ENCODE measurements around the gene NBPF26. TPM values are rescaled to one million over a fixed set of nuclear protein-coding genes. Genes with fewer than 3 reads are reported as not detected.
A peak's percentile ranks its signal among the peaks of the same experiment; 100 is the strongest.
"Not testable (repeated sequence)": the region's sequence is repeated elsewhere in the genome, so short reads cannot be mapped to it uniquely, and the experiment has no call there.

NBPF26 gene
- total RNA-seq (29.0 and 31.1 TPM in 2 replicates), polyA plus RNA-seq (11.7 and 18.6 TPM in 2 replicates), polyA minus RNA-seq (27.4 and 30.4 TPM in 2 replicates)
- 23.8 TPM for total RNA-seq (2013)

- H3K27me3 Mint-ChIP-seq; POLR2A ChIA-PET; H3K79me2 ChIP-seq (ENCODE audit: control insufficient read depth, insufficient read depth, low read length); H3K4me1 Mint-ChIP-seq; H3K9me3 Mint-ChIP-seq (ENCODE audit: insufficient read depth); H4K20me1 ChIP-seq (ENCODE audit: control insufficient read depth, insufficient read depth, low read length, poor library complexity, severe bottlenecking); H3K27me3 ChIP-seq (replicated peaks in 1 of 4; ENCODE audit: control extremely low read depth in 1 of 4, control insufficient read depth in 3 of 4, insufficient read depth in 4 of 4, low read length in 3 of 4); CTCF ChIA-PET; H3K9me3 ChIP-seq (ENCODE audit: control extremely low read depth in 1 of 3, control insufficient read depth in 2 of 3, insufficient read depth in 1 of 3, low read length in 2 of 3); H3K36me3 ChIP-seq (replicated peaks in 1 of 2; ENCODE audit: control extremely low read depth in 1 of 2, control insufficient read depth in 1 of 2, extremely low read depth in 1 of 2, insufficient read depth in 2 of 2, low read length in 1 of 2); intact Hi-C loops (cut with micrococcal nuclease); H3K4me1 ChIP-seq (ENCODE audit: control insufficient read depth in 2 of 2, insufficient read depth in 2 of 2, low read length in 2 of 2); H3K4me2 ChIP-seq (replicated peaks; ENCODE audit: low read depth, low read length, poor library complexity, severe bottlenecking); H3K27ac Mint-ChIP-seq; H3K27ac ChIP-seq (ENCODE audit: low read length in 2 of 2): not testable (repeated sequence)
- ATAC-seq (ENCODE audit: low read depth): peak; percentile 87
- 2% methylated on average over 14 of the region's 74 CpGs for WGBS (ENCODE audit: insufficient coverage)
- Histone ChIP-seq H2AFZ (ENCODE audit: insufficient read depth, low read depth, low read length, poor library complexity, severe bottlenecking) (peak within 1 kb of the TSS; percentile 62), H3K9ac (ENCODE audit: low read length) (peak within 1 kb of the TSS; percentile 73), H3K4me3 (ENCODE audit: control extremely low read depth in 1 of 5, extremely low read depth in 1 of 5, insufficient read depth in 1 of 5, low read depth in 2 of 5, low read length in 4 of 5) (peak within 1 kb of the TSS in 4 of 5 experiments; percentile 36 to 74 (median 57))
- H3K4me3 Mint-ChIP-seq: peak within 1 kb of the TSS; percentile 70
- DNase-seq: peak; percentile 84
Observed at GRCh38 chr1:120723715-120724402, at the start of gene NBPF26. TSS of gene NBPF26 (plus strand) at chr1:120723945.

DNA sequence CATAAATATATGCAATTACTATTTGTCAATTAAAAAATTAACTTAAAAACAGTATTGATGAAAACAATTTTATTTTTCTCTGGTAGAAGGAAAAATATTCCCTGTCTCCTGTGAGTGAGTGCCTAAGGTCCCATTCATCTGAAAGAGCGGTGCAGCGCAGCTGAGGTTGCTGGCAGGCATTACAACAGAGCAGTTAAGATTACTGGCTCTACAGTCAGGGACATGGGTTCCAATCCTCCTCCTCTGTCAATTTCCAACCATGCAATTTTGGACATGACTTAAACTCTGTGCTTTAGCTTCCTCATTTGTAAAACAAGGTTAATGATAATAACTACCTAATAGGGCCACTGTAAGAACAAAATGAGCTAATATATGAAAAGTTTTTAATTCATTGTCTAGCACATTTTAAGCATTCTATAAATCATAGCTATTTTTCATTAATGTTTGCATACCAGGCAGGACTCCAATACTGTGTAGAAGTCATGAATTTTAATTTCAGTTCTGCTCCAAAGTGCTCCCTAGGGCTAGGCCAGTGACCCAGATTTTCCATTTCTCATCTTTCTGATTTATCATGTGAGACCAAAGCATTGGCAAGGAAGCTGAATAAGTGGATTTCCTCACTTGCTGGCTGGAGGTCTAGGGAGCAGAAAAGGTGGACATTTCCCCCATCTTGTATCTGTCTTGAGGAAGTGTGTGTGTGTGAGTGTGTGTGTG, 43.5 kb upstream of the NBPF26 start:
- H3K9me3 Mint-ChIP-seq (ENCODE audit: insufficient read depth); H3K79me2 ChIP-seq (ENCODE audit: control insufficient read depth, insufficient read depth, low read length); H3K4me2 ChIP-seq (replicated peaks; ENCODE audit: low read depth, low read length, poor library complexity, severe bottlenecking); CTCF ChIA-PET; H3K4me3 Mint-ChIP-seq; H3K4me3 ChIP-seq (ENCODE audit: control extremely low read depth in 1 of 5, extremely low read depth in 1 of 5, insufficient read depth in 1 of 5, low read depth in 2 of 5, low read length in 4 of 5); ATAC-seq (ENCODE audit: low read depth); H3K36me3 ChIP-seq (replicated peaks in 1 of 2; ENCODE audit: control extremely low read depth in 1 of 2, control insufficient read depth in 1 of 2, extremely low read depth in 1 of 2, insufficient read depth in 2 of 2, low read length in 1 of 2); H3K9ac ChIP-seq (ENCODE audit: low read length); DNase-seq; H3K27me3 ChIP-seq (replicated peaks in 1 of 4; ENCODE audit: control extremely low read depth in 1 of 4, control insufficient read depth in 3 of 4, insufficient read depth in 4 of 4, low read length in 3 of 4); intact Hi-C loops (cut with micrococcal nuclease); H3K4me1 Mint-ChIP-seq; H3K9me3 ChIP-seq (ENCODE audit: control extremely low read depth in 1 of 3, control insufficient read depth in 2 of 3, insufficient read depth in 1 of 3, low read length in 2 of 3); H3K27ac ChIP-seq (ENCODE audit: low read length in 2 of 2); H3K4me1 ChIP-seq (ENCODE audit: control insufficient read depth in 2 of 2, insufficient read depth in 2 of 2, low read length in 2 of 2); H3K27ac Mint-ChIP-seq; H3K27me3 Mint-ChIP-seq; POLR2A ChIA-PET; H2AFZ ChIP-seq (ENCODE audit: insufficient read depth, low read depth, low read length, poor library complexity, severe bottlenecking); H4K20me1 ChIP-seq (ENCODE audit: control insufficient read depth, insufficient read depth, low read length, poor library complexity, severe bottlenecking): not testable (repeated sequence)
- WGBS (ENCODE audit: insufficient coverage): no CpG with 5 or more reads among the region's 2 CpGs

- H3K27ac ChIP-seq (ENCODE audit: low read length in 2 of 2); H3K27me3 ChIP-seq (replicated peaks in 1 of 4; ENCODE audit: control extremely low read depth in 1 of 4, control insufficient read depth in 3 of 4, insufficient read depth in 4 of 4, low read length in 3 of 4); H3K4me1 Mint-ChIP-seq; H4K20me1 ChIP-seq (ENCODE audit: control insufficient read depth, insufficient read depth, low read length, poor library complexity, severe bottlenecking); POLR2A ChIA-PET; CTCF ChIA-PET; H3K79me2 ChIP-seq (ENCODE audit: control insufficient read depth, insufficient read depth, low read length); H3K27me3 Mint-ChIP-seq; H3K9me3 Mint-ChIP-seq (ENCODE audit: insufficient read depth); H3K4me2 ChIP-seq (replicated peaks; ENCODE audit: low read depth, low read length, poor library complexity, severe bottlenecking); DNase-seq; H3K27ac Mint-ChIP-seq; H3K36me3 ChIP-seq (replicated peaks in 1 of 2; ENCODE audit: control extremely low read depth in 1 of 2, control insufficient read depth in 1 of 2, extremely low read depth in 1 of 2, insufficient read depth in 2 of 2, low read length in 1 of 2); H3K9me3 ChIP-seq (ENCODE audit: control extremely low read depth in 1 of 3, control insufficient read depth in 2 of 3, insufficient read depth in 1 of 3, low read length in 2 of 3); H3K4me3 ChIP-seq (ENCODE audit: control extremely low read depth in 1 of 5, extremely low read depth in 1 of 5, insufficient read depth in 1 of 5, low read depth in 2 of 5, low read length in 4 of 5); H3K9ac ChIP-seq (ENCODE audit: low read length); H3K4me3 Mint-ChIP-seq; intact Hi-C loops (cut with micrococcal nuclease); H3K4me1 ChIP-seq (ENCODE audit: control insufficient read depth in 2 of 2, insufficient read depth in 2 of 2, low read length in 2 of 2); H2AFZ ChIP-seq (ENCODE audit: insufficient read depth, low read depth, low read length, poor library complexity, severe bottlenecking); ATAC-seq (ENCODE audit: low read depth): not testable (repeated sequence)
- no CpG with 5 or more reads among the region's 2 CpGs for WGBS (ENCODE audit: insufficient coverage)
Observed at GRCh38 chr1:120680938-120681337, 42.8 kb upstream of the NBPF26 start.

GRCh38 chr1:120684397-120684796, 39.3 kb upstream of the NBPF26 start:
- POLR2A ChIA-PET; H3K27ac Mint-ChIP-seq; H3K4me1 ChIP-seq (ENCODE audit: control insufficient read depth in 2 of 2, insufficient read depth in 2 of 2, low read length in 2 of 2); H3K4me3 Mint-ChIP-seq; H3K9me3 Mint-ChIP-seq (ENCODE audit: insufficient read depth); H3K9ac ChIP-seq (ENCODE audit: low read length); DNase-seq; H3K4me2 ChIP-seq (replicated peaks; ENCODE audit: low read depth, low read length, poor library complexity, severe bottlenecking); CTCF ChIA-PET; H4K20me1 ChIP-seq (ENCODE audit: control insufficient read depth, insufficient read depth, low read length, poor library complexity, severe bottlenecking); H3K27me3 Mint-ChIP-seq; H3K79me2 ChIP-seq (ENCODE audit: control insufficient read depth, insufficient read depth, low read length); H3K4me3 ChIP-seq (ENCODE audit: control extremely low read depth in 1 of 5, extremely low read depth in 1 of 5, insufficient read depth in 1 of 5, low read depth in 2 of 5, low read length in 4 of 5); H3K36me3 ChIP-seq (replicated peaks in 1 of 2; ENCODE audit: control extremely low read depth in 1 of 2, control insufficient read depth in 1 of 2, extremely low read depth in 1 of 2, insufficient read depth in 2 of 2, low read length in 1 of 2); intact Hi-C loops (cut with micrococcal nuclease); H3K27me3 ChIP-seq (replicated peaks in 1 of 4; ENCODE audit: control extremely low read depth in 1 of 4, control insufficient read depth in 3 of 4, insufficient read depth in 4 of 4, low read length in 3 of 4); H3K9me3 ChIP-seq (ENCODE audit: control extremely low read depth in 1 of 3, control insufficient read depth in 2 of 3, insufficient read depth in 1 of 3, low read length in 2 of 3); H3K27ac ChIP-seq (ENCODE audit: low read length in 2 of 2); H2AFZ ChIP-seq (ENCODE audit: insufficient read depth, low read depth, low read length, poor library complexity, severe bottlenecking); H3K4me1 Mint-ChIP-seq: not testable (repeated sequence)
- no CpG with 5 or more reads among the region's 2 CpGs for WGBS (ENCODE audit: insufficient coverage)
- ATAC-seq (ENCODE audit: low read depth): peak; percentile 80

Data from B cell (primary cell).